ENCODE measurements around the gene PITPNB. TPM values are rescaled to one million over a fixed set of nuclear protein-coding genes. Genes with fewer than 3 reads are reported as not detected.

The PITPNB gene
- polyA plus RNA-seq, 1 experiment: 24.0 TPM

GRCh38 chr22:27948569-27948968 lies 29.5 kb upstream of the PITPNB start:
- H3K36me3 ChIP-seq (ENCODE audit: control insufficient read depth, insufficient read depth, low read length): no peaks in the 10 kb centered on the region
- no peaks in the 10 kb centered on the region for H3K27me3 ChIP-seq (ENCODE audit: control insufficient read depth, insufficient read depth, low read length)
- POLR2A ChIA-PET: no interaction called here
- no peak overlapping the region for H3K4me3 ChIP-seq (ENCODE audit: low read depth, low read length)
- no peak for DNase-seq (ENCODE audit: low read depth)
- CTCF ChIA-PET: interaction anchor here (1.6 kb wide), 1 partner anchor 12 kb away, joined by 5 read pairs; no protein-coding TSS in a partner anchor
- no peak for TF ChIP-seq CTCF (IDR thresholded peaks at IDR 0.05; ENCODE audit: insufficient read depth, low read depth, low read length)

- POLR2A ChIA-PET: no interaction called here
- Histone ChIP-seq H3K4me3 (ENCODE audit: low read depth, low read length) (no peak overlapping the region), H3K36me3 (ENCODE audit: control insufficient read depth, insufficient read depth, low read length) (no peaks in the 10 kb centered on the region), H3K27me3 (ENCODE audit: control insufficient read depth, insufficient read depth, low read length) (no peaks in the 10 kb centered on the region)
- CTCF ChIA-PET: interaction anchor here (0.7 to 1.6 kb wide), 2 partner anchors 11 to 788 kb away, joined by 4 to 5 read pairs; no protein-coding TSS in a partner anchor
- TF ChIP-seq CTCF (IDR thresholded peaks at IDR 0.05; ENCODE audit: insufficient read depth, low read depth, low read length): no peak
- no peak for DNase-seq (ENCODE audit: low read depth)
These were observed 28.4 kb upstream of the PITPNB start for GRCh38 chr22:27947448-27947847.

- no peak for TF ChIP-seq CTCF (IDR thresholded peaks at IDR 0.05; ENCODE audit: insufficient read depth, low read depth, low read length)
- no peak overlapping the region for H3K4me3 ChIP-seq (ENCODE audit: low read depth, low read length)
- no peaks in the 10 kb centered on the region for H3K36me3 ChIP-seq (ENCODE audit: control insufficient read depth, insufficient read depth, low read length)
- ChIA-PET CTCF (no interaction called here), POLR2A (no interaction called here)
- no peak for DNase-seq (ENCODE audit: low read depth)
- no peaks in the 10 kb centered on the region for H3K27me3 ChIP-seq (ENCODE audit: control insufficient read depth, insufficient read depth, low read length)
These were observed 22.1 kb upstream of the PITPNB start for GRCh38 chr22:27941143-27941542.

- peak; percentile 12; the same call in 1 of the 2 replicates for TF ChIP-seq CTCF (IDR thresholded peaks at IDR 0.05; ENCODE audit: insufficient read depth, low read depth, low read length)
- H3K4me3 ChIP-seq (ENCODE audit: low read depth, low read length): no peak overlapping the region
- no peak for DNase-seq (ENCODE audit: low read depth)
- no peaks in the 10 kb centered on the region for H3K36me3 ChIP-seq (ENCODE audit: control insufficient read depth, insufficient read depth, low read length)
- H3K27me3 ChIP-seq (ENCODE audit: control insufficient read depth, insufficient read depth, low read length): no peaks in the 10 kb centered on the region
- CTCF ChIA-PET: interaction anchor here (1.0 to 1.6 kb wide), 5 partner anchors 10 to 66 kb away, joined by 3 to 5 read pairs (median 4); no protein-coding TSS in a partner anchor
- POLR2A ChIA-PET: no interaction called here
These were observed 18.4 kb upstream of the PITPNB start for GRCh38 chr22:27937453-27937852.

GRCh38 chr22:27935897-27936296 lies 16.8 kb upstream of the PITPNB start:
- no peak for TF ChIP-seq CTCF (IDR thresholded peaks at IDR 0.05; ENCODE audit: insufficient read depth, low read depth, low read length)
- POLR2A ChIA-PET: interaction anchor here (0.8 kb wide), 1 partner anchor 127 kb away, joined by 3 read pairs; no protein-coding TSS in a partner anchor
- no peaks in the 10 kb centered on the region for H3K36me3 ChIP-seq (ENCODE audit: control insufficient read depth, insufficient read depth, low read length)
- DNase-seq (ENCODE audit: low read depth): no peak
- no peaks in the 10 kb centered on the region for H3K27me3 ChIP-seq (ENCODE audit: control insufficient read depth, insufficient read depth, low read length)
- no peak overlapping the region for H3K4me3 ChIP-seq (ENCODE audit: low read depth, low read length)
- CTCF ChIA-PET: no interaction called here
